Esophagus squamous epithelium (tissue), 5 donors: Measurements from ENCODE around the gene LOXL1. TPM values are rescaled to one million over a fixed set of nuclear protein-coding genes. Genes with fewer than 3 reads are reported as not detected.
A peak's percentile ranks its signal among the peaks of the same experiment; 100 is the strongest.

Experiments used
- DNase-seq: peaks from one replicate; lab custom pipeline; 2025; lab: John Stamatoyannopoulos, UW
- H3K27ac ChIP-seq, 4 donors: fragments of 200-600 bp; sonication (generic); one replicate each; pipeline ENCODE4 v1.5.1; 2016 to 2019; ENCODE audit warnings: mild to moderate bottlenecking in 1 of 4
- H3K27me3 ChIP-seq, 4 donors: fragments of 200-600 bp; sonication (generic); 1 replicate in 3 of 4; 2 replicates in 1 of 4; pipeline versions ENCODE4 v1.5.1 to v1.6.0; 2017 to 2021; ENCODE audit warnings: antibody characterized with exemption in 1 of 4
- H3K36me3 ChIP-seq, 3 donors: fragments of 200-600 bp; sonication (generic); one replicate each; pipeline ENCODE4 v1.5.1; 2016 to 2019
- H3K4me1 ChIP-seq, 3 donors: fragments of 200-600 bp; sonication (generic); one replicate each; pipeline ENCODE4 v1.5.1; 2017 to 2019
- H3K4me3 ChIP-seq, 4 donors: fragments of 200-600 bp; sonication (generic); 1 replicate in 3 of 4; 2 replicates in 1 of 4; pipeline ENCODE4 v1.5.1; 2016 to 2019; ENCODE audit warnings: mild to moderate bottlenecking in 2 of 4, moderate library complexity in 1 of 4
- H3K9me3 ChIP-seq, 3 donors: fragments of 200-600 bp; sonication (generic); one replicate each; pipeline ENCODE4 v1.5.1; 2016 to 2019
- POLR2A ChIP-seq, 4 donors: fragments of 450-650 bp; IDR thresholded peaks; one replicate each; pipeline ENCODE4 v1.6.1; 2017; ENCODE audit warnings: antibody characterized with exemption in 4 of 4, mild to moderate bottlenecking in 4 of 4, moderate library complexity in 3 of 4
- WGBS, 2 donors: methylation state at CpG; one replicate each; pipeline ENCODE4 v1.1.5; 2018; 5-methylcytosine and 5-hydroxymethylcytosine counted together
- intact Hi-C: fragments of 100-400 bp; cut with DNase I; formaldehyde crosslinking; loops from one replicate; pipeline ENCODE4 v1.15.0; 2022
- total RNA-seq, 4 donors: library from RNA; depleted of rRNA; stranded (reverse); fragments of >200 nt; gene quantifications; one replicate each; pipeline ENCODE4 v1.1.0, GENCODE V29; 2016
- TF ChIP-seq, protein P1 (sequence below), 6 experiments: fragments of 450-650 bp in 4 of 6; fragments of 200-600 bp in 2 of 6; sonication (generic) in 2 of 6; IDR thresholded peaks; one replicate each; pipeline ENCODE4 v1.5.1; 2016 to 2019; ENCODE audit warnings: antibody characterized with exemption in 6 of 6, mild to moderate bottlenecking in 4 of 6, moderate library complexity in 4 of 6
- donor health status: DM: yes; HTN: yes; CAD: no.

The LOXL1 gene
- total RNA-seq, 4 donors from 2014 or later: 4.3 to 7.7 (median 6.3) TPM

DNA sequence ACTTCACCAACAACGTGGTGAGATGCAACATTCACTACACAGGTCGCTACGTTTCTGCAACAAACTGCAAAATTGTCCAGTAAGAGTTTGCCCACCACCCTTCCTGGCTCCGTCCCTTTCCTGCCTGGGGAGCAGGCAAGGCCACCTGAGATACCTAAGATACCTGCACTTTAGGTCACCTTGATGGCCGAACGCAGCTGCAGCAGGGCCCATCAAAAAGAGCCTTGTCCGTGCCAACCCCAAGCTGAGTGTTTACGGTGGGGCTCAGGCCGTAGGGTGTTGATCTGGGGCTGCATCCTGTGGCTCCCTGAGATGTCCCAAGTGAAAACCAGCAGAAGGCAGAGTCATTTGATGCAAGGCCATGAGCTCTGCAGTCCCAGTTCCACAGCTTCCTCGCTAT, 23.2 kb downstream of the LOXL1 start:
- TF ChIP-seq, protein P1, sequence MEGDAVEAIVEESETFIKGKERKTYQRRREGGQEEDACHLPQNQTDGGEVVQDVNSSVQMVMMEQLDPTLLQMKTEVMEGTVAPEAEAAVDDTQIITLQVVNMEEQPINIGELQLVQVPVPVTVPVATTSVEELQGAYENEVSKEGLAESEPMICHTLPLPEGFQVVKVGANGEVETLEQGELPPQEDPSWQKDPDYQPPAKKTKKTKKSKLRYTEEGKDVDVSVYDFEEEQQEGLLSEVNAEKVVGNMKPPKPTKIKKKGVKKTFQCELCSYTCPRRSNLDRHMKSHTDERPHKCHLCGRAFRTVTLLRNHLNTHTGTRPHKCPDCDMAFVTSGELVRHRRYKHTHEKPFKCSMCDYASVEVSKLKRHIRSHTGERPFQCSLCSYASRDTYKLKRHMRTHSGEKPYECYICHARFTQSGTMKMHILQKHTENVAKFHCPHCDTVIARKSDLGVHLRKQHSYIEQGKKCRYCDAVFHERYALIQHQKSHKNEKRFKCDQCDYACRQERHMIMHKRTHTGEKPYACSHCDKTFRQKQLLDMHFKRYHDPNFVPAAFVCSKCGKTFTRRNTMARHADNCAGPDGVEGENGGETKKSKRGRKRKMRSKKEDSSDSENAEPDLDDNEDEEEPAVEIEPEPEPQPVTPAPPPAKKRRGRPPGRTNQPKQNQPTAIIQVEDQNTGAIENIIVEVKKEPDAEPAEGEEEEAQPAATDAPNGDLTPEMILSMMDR (IDR thresholded peaks at IDR 0.05): no peak
- no peak for TF ChIP-seq POLR2A (IDR thresholded peaks at IDR 0.05)
- Histone ChIP-seq H3K4me3 (no peak overlapping the region), H3K4me1 (peaks cover 10 to 40% (median 21%) of the 10 kb centered on the region in 3 donors), H3K27me3 (no peaks in the 10 kb centered on the region), H3K27ac (no peak overlapping the region), H3K36me3 (peaks cover 0 to 25% (median 0%) of the 10 kb centered on the region in 3 donors), H3K9me3 (no peaks in the 10 kb centered on the region)
- WGBS, 2 donors: 89 to 93% methylated on average over 4 to 10 of the region's 10 CpGs
- intact Hi-C loops: no loop called here
- no peak for DNase-seq

DNA sequence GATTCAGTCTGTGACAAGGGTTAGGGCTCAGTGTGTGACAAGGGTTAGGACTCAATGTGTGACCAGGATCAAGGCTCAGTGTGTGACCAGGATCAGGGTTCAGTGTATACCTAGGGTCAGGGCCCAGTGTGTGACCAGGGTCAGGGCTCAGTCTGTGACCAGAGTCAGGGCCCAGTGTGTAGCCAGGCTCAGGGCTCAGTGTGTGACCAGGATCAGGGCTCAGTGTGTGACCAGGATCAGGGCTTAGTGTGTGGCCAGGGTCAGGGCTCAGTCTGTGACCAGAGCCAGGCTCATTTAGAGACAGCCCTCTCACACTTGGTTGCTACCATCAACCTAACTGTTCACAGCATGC, 24.2 kb downstream of the LOXL1 start:
- no peak for DNase-seq
- intact Hi-C loops: no loop called here
- H3K27ac ChIP-seq: peak overlapping the region; percentile 34 to 98 (median 89)
- TF ChIP-seq, protein P1 (IDR thresholded peaks at IDR 0.05): no peak
- no peak for TF ChIP-seq POLR2A (IDR thresholded peaks at IDR 0.05)
- H3K4me3 ChIP-seq: no peak overlapping the region
- peaks cover 10 to 34% (median 18%) of the 10 kb centered on the region in 3 donors for H3K4me1 ChIP-seq
- H3K27me3 ChIP-seq: no peaks in the 10 kb centered on the region
- H3K9me3 ChIP-seq: no peaks in the 10 kb centered on the region
- peaks cover 0 to 25% (median 0%) of the 10 kb centered on the region in 3 donors for H3K36me3 ChIP-seq

DNA sequence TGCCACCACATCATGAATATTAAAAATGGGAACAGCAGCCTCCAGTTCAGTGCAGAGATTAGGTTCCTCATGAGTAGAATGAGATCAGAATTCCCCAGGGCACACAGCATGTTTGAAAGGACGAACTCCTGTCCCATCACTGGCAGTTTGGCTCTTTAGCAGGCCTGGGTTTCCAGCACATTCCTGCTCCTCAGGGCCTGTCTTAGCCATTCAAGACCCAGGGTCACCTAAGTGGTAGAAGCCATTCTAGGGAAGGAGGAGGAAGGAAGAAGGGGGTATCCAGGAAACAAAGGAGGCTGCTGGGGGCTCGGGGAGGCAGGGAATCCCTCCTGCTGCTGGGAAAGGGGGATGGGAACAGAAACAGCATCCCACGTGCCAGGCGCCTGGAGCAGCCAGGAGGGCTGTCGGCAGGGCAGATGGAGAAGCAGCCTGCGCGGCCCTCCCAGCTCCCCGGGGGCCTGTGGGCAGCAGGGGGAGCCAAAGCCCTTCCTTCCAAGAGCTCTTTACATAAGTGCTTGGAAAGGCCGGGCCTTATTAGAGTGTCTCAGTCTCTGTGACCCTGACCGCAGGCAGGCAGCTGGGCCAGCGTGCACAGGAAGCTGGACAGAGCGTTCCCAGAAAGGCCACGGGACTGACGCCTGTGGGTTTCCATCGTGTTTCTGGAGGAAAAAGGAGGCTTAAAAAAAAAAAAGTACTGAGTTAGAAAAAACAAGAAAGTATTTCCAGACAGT, 24.7 kb downstream of the LOXL1 start:
- Histone ChIP-seq H3K9me3 (no peaks in the 10 kb centered on the region), H3K36me3 (peaks cover 0 to 25% (median 0%) of the 10 kb centered on the region in 3 donors), H3K4me3 (no peak overlapping the region), H3K27ac (peak overlapping the region; percentile 75 to 98 (median 89)), H3K27me3 (no peaks in the 10 kb centered on the region), H3K4me1 (peaks cover 10 to 37% (median 18%) of the 10 kb centered on the region in 3 donors)
- intact Hi-C loops: no loop called here
- DNase-seq: peak; percentile 53
- TF ChIP-seq, protein P1 (IDR thresholded peaks at IDR 0.05): peak; percentile 54 to 76 (median 60)
- no peak for TF ChIP-seq POLR2A (IDR thresholded peaks at IDR 0.05)
- WGBS, 2 donors: 13 to 34% methylated on average over 8 to 10 of the region's 15 CpGs

DNA sequence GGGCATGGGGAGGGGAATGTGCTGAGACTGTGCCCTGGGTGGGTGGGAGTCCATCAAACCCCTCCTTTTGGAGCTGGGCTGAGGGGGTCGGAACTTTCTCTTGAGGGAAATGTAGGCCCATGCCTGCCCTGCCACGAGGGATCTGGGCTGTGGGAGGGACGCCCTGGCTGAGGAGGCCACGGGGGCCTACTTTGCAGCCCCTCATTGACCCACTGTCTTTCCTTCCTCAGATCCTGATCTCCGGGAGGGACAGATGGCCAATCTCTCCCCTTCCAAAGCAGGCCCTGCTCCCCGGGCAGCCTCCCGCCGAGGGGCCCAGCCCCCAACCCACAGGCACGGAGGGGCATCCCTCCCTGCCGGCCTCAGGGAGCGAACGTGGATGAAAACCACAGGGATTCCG, 25.3 kb downstream of the LOXL1 start:
- intact Hi-C loops: no loop called here
- TF ChIP-seq, protein P1 (IDR thresholded peaks at IDR 0.05): no peak
- TF ChIP-seq POLR2A (IDR thresholded peaks at IDR 0.05): no peak
- H3K4me1 ChIP-seq: peaks cover 10 to 43% (median 22%) of the 10 kb centered on the region in 3 donors
- no peak for DNase-seq
- no peaks in the 10 kb centered on the region for H3K9me3 ChIP-seq
- 82 to 85% methylated on average over 7 to 10 of the region's 13 CpGs for WGBS, 2 donors
- H3K27me3 ChIP-seq: no peaks in the 10 kb centered on the region
- no peak overlapping the region for H3K4me3 ChIP-seq
- peak overlapping the region; percentile 75 to 98 (median 89) for H3K27ac ChIP-seq
- H3K36me3 ChIP-seq: peaks cover 0 to 25% (median 0%) of the 10 kb centered on the region in 3 donors

DNA sequence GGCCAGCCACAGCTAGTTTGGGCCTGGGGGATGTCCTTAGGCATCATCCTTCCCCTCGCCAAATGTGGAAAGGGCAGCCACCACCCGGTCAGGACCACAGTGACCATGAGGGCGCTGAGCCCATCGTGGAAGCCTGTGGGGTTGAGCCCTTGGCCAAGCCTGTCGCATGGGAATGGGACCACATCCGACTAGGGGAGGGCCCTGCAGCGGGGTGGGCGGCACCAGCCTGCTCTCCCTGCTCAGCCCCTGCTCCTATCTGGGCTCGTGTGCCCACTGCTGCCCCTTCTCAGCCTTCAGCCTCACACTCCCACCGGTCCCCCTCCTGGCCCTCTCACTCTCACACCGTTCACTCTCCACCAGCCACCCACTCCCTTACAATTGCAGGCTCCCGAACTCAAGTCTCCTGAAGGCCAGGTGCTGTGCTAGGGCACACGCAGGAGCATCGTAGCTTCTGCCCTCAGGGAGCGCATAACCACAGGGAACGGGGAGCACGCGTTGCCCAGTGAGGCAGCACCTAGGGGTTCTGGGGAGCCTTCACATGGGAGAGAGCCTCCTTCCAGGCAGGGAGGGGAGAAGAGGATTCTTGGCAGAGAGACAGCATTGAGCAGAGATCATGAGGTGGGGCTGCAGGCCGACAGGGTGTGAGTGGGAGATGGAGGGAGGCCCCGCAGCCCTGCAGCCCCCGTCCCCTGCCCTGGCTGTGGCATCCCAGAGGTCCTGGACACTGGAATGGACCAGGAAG, 26.1 kb downstream of the LOXL1 start:
- Histone ChIP-seq H3K4me1 (peaks cover 10 to 51% (median 24%) of the 10 kb centered on the region in 3 donors), H3K36me3 (peaks cover 0 to 18% (median 0%) of the 10 kb centered on the region in 3 donors), H3K4me3 (no peak overlapping the region), H3K9me3 (no peaks in the 10 kb centered on the region), H3K27me3 (no peaks in the 10 kb centered on the region), H3K27ac (peak overlapping the region; percentile 75 to 98 (median 89))
- no peak for DNase-seq
- 83 to 88% methylated on average over 6 to 10 of the region's 21 CpGs for WGBS, 2 donors
- intact Hi-C loops: no loop called here
- TF ChIP-seq POLR2A (IDR thresholded peaks at IDR 0.05): no peak
- TF ChIP-seq, protein P1 (IDR thresholded peaks at IDR 0.05): no peak
